ENCODE measurements around the gene MEF2B.
A peak's percentile ranks its signal among the peaks of the same experiment; 100 is the strongest.

The MEF2B gene

DNA sequence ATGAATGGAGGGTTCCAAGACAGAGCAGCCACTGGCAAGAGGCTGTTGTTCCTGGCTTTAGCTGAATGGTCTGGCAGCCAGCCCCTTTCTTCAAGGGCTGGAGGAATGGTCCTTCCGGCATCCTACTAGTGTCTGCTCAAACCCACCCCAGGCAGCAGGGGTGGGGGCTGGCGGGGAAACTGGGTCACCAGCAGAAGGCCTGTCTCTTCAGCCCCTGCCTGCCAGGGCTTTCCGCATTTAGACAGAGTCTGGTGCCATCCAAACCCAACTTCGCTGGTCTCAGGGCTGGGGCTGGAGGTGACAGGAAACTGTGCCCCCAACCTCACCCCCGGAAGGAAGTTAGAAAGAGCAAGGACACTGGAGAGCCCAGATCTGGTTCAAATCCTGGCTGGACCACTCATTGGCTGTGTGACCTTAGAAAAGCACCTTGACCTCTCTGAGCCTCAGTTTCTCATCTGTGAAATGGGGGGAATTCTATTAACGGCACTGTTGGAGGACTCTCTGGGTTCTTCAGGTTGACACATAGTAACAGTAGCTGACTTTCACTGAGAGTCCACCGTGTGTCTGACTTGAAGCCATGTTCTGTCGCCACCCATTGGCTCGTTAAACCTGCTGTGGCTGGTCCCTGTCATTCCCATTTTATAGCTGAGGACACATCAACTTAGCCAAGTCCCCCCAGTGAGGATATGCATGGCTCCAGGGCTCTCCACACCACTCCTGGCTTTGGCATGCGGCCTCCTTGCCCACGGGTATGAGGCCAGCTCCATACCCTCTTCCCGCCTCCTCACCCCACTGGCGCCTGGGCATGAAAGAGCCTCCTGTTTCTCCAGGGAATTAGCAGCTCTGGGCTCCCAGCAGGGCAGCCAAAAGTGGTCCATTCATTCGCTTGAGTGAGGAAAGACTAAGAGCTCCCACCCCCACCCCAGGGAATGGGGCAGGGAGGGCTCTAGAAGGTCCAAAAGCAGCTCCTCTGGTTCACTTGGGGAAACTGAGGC, 35.6 kb upstream of the MEF2B start:
- Mint-ChIP-seq H3K9me3 (peaks cover 12% of the 10 kb centered on the region), H3K4me3 (no peak overlapping the region), H3K4me1 (peaks cover 51% of the 10 kb centered on the region), H3K27me3 (peaks cover 36% of the 10 kb centered on the region), H3K36me3 (peaks cover 9% of the 10 kb centered on the region), H3K27ac (no peak overlapping the region)
- DNase-seq, result no peak
- CTCF ChIA-PET, result interaction anchor here (0.7 to 1.3 kb wide), 3 partner anchors 11 to 20 kb away, joined by 3 read pairs; no protein-coding TSS in a partner anchor

DNA sequence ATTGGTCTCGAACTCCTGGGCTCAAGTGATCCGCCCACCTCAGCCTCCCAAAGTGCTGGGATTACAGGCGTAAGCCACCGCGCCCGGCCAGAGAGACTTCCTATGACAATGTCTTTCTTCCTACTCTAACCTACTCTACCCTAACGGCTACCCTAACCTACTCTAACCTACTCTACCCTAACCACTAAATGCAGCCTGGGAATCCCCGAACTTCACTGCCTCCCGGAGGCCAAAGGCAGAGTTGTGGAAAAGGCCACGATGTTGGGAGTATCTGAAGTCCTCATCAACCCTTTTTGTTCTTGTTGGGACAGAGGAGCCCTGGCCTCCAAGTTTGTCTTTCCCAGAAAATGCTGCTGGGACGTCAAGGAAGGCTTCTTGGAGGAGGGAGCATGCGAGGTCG, 34.1 kb upstream of the MEF2B start:
- Mint-ChIP-seq H3K27me3 (peaks cover 22% of the 10 kb centered on the region), H3K9me3 (peaks cover 12% of the 10 kb centered on the region), H3K27ac (peak overlapping the region; percentile 52), H3K4me3 (peak overlapping the region; percentile 88), H3K36me3 (peaks cover 15% of the 10 kb centered on the region), H3K4me1 (peaks cover 52% of the 10 kb centered on the region)
- no peak for DNase-seq
- CTCF ChIA-PET, result interaction anchor here (0.7 kb wide), 1 partner anchor 10 kb away, joined by 3 read pairs; no protein-coding TSS in a partner anchor

GRCh38 chr19:19203012-19203856, 33.2 kb upstream of the MEF2B start, which contains the start of gene NR2C2AP:
Gene NR2C2AP, minus strand, starts transcription at chr19:19203414. Its CDS starts 354 bp downstream, at chr19:19203060.
- H3K27me3 Mint-ChIP-seq, result peaks cover 20% of the 10 kb centered on the region
- H3K4me1 Mint-ChIP-seq, result peaks cover 52% of the 10 kb centered on the region
- DNase-seq, result peak; percentile 95
- H3K4me3 Mint-ChIP-seq, result peak within 1 kb of the TSS; percentile 88
- peaks cover 20% of the 10 kb centered on the region for H3K36me3 Mint-ChIP-seq
- peak within 1 kb of the TSS; percentile 90 for H3K27ac Mint-ChIP-seq
- CTCF ChIA-PET, result interaction anchor here (0.7 kb wide), 1 partner anchor 29 kb away, joined by 3 read pairs; no protein-coding TSS in a partner anchor
- peaks cover 12% of the 10 kb centered on the region for H3K9me3 Mint-ChIP-seq

DNA sequence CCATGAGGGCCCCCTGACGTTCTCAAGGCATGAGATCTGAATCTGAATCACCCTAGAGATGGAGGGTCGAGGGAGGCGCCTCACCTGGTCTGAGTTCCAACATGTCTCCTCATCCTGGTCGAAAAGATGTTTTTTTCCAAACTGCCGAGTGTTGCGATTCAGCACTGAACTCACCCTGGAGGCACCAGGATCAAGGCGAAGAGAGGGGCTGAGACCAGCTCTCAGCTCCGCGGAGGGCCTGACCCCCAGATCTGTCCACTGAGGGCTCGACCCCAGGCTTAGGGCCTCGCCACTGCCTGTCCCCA, 32.6 kb upstream of the MEF2B start:
- peak overlapping the region; percentile 88 for H3K4me3 Mint-ChIP-seq
- peaks cover 19% of the 10 kb centered on the region for H3K27me3 Mint-ChIP-seq
- H3K9me3 Mint-ChIP-seq, result peaks cover 10% of the 10 kb centered on the region
- no peak for DNase-seq
- peaks cover 49% of the 10 kb centered on the region for H3K4me1 Mint-ChIP-seq
- peaks cover 24% of the 10 kb centered on the region for H3K36me3 Mint-ChIP-seq
- CTCF ChIA-PET, result no interaction called here
- peak overlapping the region; percentile 90 for H3K27ac Mint-ChIP-seq

DNA sequence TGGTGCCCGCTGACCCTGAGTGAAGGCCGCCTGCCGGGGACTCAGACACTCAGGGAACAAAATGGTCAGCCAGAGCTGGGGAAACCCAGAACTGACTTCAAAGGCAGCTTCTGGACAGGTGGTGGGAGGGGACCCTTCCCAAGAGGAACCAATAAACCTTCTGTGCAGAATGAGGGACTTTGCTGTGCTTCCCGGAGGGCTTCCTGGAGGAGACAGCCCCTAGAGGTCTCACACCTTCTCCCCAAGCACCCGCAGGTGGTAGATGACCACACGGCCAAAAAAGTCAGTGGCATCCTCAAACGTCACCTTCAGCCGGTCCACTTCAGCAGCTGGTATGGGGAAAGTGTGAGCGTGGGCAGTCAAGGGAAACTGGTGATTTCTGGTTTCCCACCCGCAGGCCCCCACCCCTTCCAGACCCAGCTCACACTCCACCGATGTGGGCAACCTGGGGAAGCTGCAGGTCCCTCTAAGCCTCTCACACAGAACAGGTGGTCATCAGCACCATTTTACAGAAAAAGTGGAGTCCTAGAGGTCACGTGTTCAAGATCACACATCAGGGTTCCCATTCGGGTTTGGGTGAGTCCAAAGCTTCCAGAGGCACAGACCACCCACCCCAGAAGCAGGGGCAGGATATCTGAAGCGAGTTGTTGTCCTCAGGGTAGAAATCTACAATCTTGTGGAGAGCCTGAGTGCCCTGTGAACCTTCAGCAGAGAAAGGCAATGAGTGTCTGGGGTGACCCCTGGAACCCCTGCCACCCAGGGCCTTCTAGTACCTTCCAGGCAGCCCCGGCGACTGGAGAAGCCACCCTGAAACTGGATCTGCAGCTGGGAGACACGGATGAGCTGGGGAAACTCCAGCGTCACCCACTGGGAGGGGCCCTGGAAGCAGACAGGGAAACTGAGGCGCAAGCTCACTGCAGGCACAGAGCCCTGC, 31.9 kb upstream of the MEF2B start:
- peak overlapping the region; percentile 90 for H3K27ac Mint-ChIP-seq
- DNase-seq, result no peak
- peaks cover 12% of the 10 kb centered on the region for H3K27me3 Mint-ChIP-seq
- H3K36me3 Mint-ChIP-seq, result peaks cover 25% of the 10 kb centered on the region
- peak overlapping the region; percentile 88 for H3K4me3 Mint-ChIP-seq
- peaks cover 3% of the 10 kb centered on the region for H3K9me3 Mint-ChIP-seq
- H3K4me1 Mint-ChIP-seq, result peaks cover 42% of the 10 kb centered on the region
- CTCF ChIA-PET, result interaction anchor here (1.0 kb wide), 1 partner anchor 9 kb away, joined by 3 read pairs; no protein-coding TSS in a partner anchor

DNA sequence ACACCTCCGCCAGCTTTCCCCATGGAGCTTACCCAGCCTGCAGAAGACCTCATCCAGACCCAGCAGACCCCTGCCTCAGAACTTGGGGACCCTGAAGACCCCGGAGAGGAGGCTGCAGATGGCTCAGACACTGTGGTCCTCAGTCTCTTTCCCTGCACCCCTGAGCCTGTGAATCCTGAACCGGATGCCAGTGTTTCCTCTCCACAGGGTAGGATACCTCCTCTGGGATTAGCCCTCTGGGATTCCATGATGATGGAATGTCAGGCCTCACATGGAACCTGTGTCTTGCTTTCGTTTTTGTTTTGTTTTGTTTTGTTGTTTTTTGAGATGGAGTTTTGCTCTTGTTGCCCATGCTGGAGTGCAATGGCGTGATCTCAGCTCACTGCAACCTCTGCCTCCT, 23.9 kb upstream of the MEF2B start:
- H3K9me3 Mint-ChIP-seq, result no peaks in the 10 kb centered on the region
- CTCF ChIA-PET, result interaction anchor here (1.2 kb wide), 1 partner anchor 11 kb away, joined by 3 read pairs; no protein-coding TSS in a partner anchor
- H3K36me3 Mint-ChIP-seq, result peaks cover 27% of the 10 kb centered on the region
- H3K4me1 Mint-ChIP-seq, result peaks cover 51% of the 10 kb centered on the region
- peak overlapping the region; percentile 99 for H3K4me3 Mint-ChIP-seq
- DNase-seq, result no peak
- H3K27me3 Mint-ChIP-seq, result no peaks in the 10 kb centered on the region
- peak overlapping the region; percentile 98 for H3K27ac Mint-ChIP-seq

DNA sequence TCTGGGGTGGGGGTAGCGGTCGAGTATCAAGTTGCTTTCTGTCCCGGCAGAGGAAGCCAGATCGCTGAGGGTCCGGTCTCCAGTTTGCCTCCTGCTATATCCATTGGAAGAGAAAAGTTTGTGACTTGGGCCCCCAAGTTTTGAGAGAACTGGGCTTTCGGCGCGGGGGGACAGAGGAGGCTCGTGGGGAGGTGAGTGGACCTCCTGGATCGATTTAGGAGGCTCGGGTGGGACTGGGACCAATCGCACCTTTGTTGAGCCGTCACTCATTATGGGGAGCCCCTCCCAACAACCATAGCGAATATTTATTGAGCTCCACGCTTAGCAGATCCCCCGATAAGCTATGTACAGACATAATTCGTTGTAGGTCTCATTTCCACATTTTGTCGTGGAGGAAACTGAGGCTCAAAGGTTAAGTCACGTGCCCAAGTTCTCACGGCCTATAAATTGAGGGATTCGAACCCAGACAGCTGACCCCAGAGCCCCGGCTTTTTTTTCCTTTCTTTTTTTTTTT, 22.9 kb upstream of the MEF2B start:
- Mint-ChIP-seq H3K4me3 (peak overlapping the region; percentile 99), H3K27me3 (no peaks in the 10 kb centered on the region), H3K27ac (peak overlapping the region; percentile 98), H3K9me3 (no peaks in the 10 kb centered on the region), H3K4me1 (peaks cover 54% of the 10 kb centered on the region), H3K36me3 (peaks cover 22% of the 10 kb centered on the region)
- CTCF ChIA-PET, result interaction anchor here (0.8 to 1.5 kb wide), 3 partner anchors 9 to 33 kb away, joined by 3 read pairs; no protein-coding TSS in a partner anchor
- DNase-seq, result no peak

DNA sequence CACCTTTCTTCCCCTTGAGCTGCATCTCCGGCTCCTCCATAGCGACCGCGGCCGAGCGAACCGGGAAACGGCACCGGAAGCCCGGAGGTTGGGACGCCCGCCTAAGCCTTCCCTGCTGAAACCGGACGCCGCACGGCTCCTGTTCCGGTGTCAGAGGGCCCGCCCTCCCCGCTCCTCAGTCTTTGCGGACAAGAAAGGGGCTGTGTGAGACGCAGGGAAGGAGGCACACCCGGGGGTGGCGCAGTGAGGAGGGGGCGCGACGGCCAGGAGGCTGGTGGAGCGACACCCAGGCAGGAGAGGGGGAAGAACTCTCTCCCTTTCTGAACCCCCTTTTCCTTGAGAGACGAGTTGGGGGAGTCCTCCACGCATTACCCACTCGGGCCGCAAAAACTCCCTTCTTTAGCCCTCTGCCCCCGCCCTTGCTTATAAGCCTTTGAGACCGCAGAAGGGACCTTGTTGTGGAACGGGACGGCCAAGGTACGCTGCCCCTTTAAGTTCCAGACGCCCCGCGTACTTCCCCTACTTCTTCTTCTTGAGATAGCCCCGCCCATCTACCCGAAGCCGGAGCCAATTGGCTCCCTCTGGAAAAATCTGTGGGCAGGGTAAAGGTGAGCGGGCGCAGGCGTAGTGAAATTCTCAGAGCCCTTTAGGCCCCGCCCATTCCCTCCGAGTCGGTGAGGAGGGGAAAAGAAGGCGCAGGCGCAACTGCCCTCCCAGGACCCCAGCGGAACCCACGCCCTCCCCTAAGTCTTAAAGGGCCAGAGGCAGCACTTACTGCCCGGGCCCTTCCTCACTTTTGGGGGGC, 22.2 kb upstream of the MEF2B start, which contains the start of the genes BORCS8 and RFXANK:
TSS of gene BORCS8 (minus strand) at position 75 of the 805 bp plus-strand sequence. CDS start at position 40, 35 bp downstream.
TSS of gene RFXANK (plus strand) at position 181 of the 805 bp plus-strand sequence. CDS start 1,689 bp downstream, outside the sequence.
- no peaks in the 10 kb centered on the region for H3K27me3 Mint-ChIP-seq
- H3K4me1 Mint-ChIP-seq, result peaks cover 54% of the 10 kb centered on the region
- peak within 1 kb of the TSS; percentile 99 for H3K4me3 Mint-ChIP-seq
- H3K27ac Mint-ChIP-seq, result peak within 1 kb of the TSS; percentile 98
- H3K36me3 Mint-ChIP-seq, result peaks cover 21% of the 10 kb centered on the region
- CTCF ChIA-PET, result interaction anchor here (1.0 to 2.7 kb wide), 4 partner anchors 10 to 172 kb away, joined by 3 to 8 read pairs (median 3); no protein-coding TSS in a partner anchor
- DNase-seq, result peak; percentile 100
- H3K9me3 Mint-ChIP-seq, result no peaks in the 10 kb centered on the region

DNA sequence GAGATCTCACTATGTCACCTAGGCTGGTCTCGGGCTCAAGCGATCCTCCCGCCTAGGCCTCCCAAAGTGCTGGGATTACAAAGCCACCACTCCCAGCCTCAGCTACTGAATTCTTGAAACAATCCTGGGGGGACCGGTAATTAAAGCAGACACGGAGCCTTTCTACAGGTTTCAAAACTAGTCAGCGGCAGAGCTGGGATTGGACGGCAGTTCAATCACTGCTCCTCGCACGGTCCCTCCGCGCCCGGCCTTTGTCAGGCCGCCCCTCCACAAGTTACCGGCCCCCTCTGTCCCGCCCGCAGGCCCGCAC, 21.7 kb upstream of the MEF2B start:
- peaks cover 54% of the 10 kb centered on the region for H3K4me1 Mint-ChIP-seq
- no peaks in the 10 kb centered on the region for H3K27me3 Mint-ChIP-seq
- H3K4me3 Mint-ChIP-seq, result peak overlapping the region; percentile 99
- H3K36me3 Mint-ChIP-seq, result peaks cover 22% of the 10 kb centered on the region
- DNase-seq, result no peak
- CTCF ChIA-PET, result interaction anchor here (1.5 to 2.7 kb wide), 3 partner anchors 17 to 173 kb away, joined by 3 to 8 read pairs (median 3); no protein-coding TSS in a partner anchor
- peak overlapping the region; percentile 98 for H3K27ac Mint-ChIP-seq
- H3K9me3 Mint-ChIP-seq, result no peaks in the 10 kb centered on the region

- no peak for DNase-seq
- Mint-ChIP-seq H3K4me3 (no peak overlapping the region), H3K27ac (peak overlapping the region; percentile 28), H3K27me3 (no peaks in the 10 kb centered on the region), H3K36me3 (peaks cover 18% of the 10 kb centered on the region), H3K9me3 (peaks cover 3% of the 10 kb centered on the region), H3K4me1 (peaks cover 35% of the 10 kb centered on the region)
- CTCF ChIA-PET, result no interaction called here
Observed at GRCh38 chr19:19186742-19187141, 16.7 kb upstream of the MEF2B start.

DNA sequence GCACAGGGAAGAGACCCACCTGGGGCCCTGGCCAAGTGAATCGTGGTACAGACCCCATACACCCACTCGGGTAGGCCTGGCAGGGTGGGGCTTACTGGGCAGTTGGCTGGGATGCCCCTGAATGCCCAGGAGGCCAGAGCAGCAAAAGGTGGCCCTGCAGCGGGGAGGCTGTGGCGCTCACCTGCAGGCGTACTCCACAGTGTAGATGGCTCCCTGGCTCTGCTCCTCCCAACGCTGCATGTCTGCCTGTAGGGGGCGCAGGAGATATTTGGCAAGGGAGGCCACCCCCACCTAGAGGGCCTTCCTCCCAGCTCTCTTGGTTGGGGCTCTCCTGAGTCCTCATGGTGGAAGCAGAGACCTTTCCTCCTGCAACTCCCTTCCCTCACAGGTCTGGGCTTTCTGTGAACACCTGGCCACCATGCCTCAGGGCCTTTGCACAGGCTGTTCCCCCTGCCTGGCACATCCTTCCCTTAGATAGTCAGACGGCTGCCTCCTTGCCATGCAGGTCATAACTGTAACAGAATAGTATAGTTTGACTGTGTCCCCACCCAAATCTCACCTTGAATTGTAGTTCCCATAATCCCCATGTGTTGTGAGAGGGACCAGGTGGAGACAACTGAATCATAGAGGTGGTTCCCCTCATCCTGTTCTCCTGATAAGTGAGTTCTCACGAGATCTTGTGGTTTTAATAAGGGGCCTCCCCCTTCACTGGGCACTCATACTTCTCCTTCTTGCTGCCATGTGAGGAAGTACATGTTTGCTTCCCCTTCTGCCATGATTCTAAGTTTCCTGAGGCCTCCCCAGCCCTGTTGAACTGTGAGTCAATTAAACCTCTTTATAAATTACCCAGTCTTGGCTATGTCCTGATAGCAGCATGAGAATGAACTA, 16.0 kb upstream of the MEF2B start:
- H3K4me1 Mint-ChIP-seq, result peaks cover 29% of the 10 kb centered on the region
- H3K27ac Mint-ChIP-seq, result no peak overlapping the region
- H3K36me3 Mint-ChIP-seq, result peaks cover 18% of the 10 kb centered on the region
- DNase-seq, result peak; percentile 78
- no peaks in the 10 kb centered on the region for H3K27me3 Mint-ChIP-seq
- CTCF ChIA-PET, result interaction anchor here (0.7 to 3.0 kb wide), 4 partner anchors 12 to 178 kb away, joined by 3 to 16 read pairs (median 3); no protein-coding TSS in a partner anchor
- peaks cover 3% of the 10 kb centered on the region for H3K9me3 Mint-ChIP-seq
- H3K4me3 Mint-ChIP-seq, result no peak overlapping the region

All from activated naive CD4-positive, alpha-beta T cell treated with anti-CD3 and anti-CD28 coated beads, Interleukin-2, amount 10 ng/mL, durations not matched to agents 7 days and 5 days (primary cell).